ENCODE data around the gene RAP1GAP2.

GRCh38 chr17:2803971-2804370, 7.7 kb downstream of the RAP1GAP2 start:
- TF ChIP-seq CTCF (IDR thresholded peaks at IDR 0.05) (no peak), POLR2AphosphoS5 (IDR thresholded peaks at IDR 0.05) (no peak)
